ENCODE results near the gene QSOX1.

DNA sequence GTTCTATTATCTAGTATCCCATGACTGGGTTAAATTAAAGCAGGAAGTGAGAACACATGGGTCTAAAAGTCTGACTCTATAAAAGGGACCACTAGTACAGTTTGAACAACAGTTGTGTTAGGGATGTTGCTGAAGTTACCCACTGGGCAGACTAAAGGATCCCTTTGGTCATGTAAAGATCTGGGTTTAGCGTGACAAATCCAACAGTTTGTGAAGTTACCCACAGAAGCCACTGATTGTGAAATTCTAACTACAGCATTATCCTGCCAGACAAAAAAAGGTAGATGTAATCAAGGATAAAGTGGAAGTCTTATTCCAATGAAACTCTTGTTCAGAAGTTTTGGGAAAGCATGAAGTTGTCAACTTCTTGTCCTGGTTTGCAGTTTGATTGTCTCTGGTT lies 5.7 kb downstream of the QSOX1 start:
- TF ChIP-seq CREM (CRISPR knock-in tag; IDR thresholded peaks at IDR 0.05) (no peak), ZNF317 (CRISPR knock-in tag; IDR thresholded peaks at IDR 0.05; ENCODE audit: borderline replicate concordance, low read depth) (no peak), MAX (CRISPR knock-in tag; IDR thresholded peaks at IDR 0.05) (no peak), SP1 (CRISPR knock-in tag; conservative IDR thresholded peaks at IDR 0.05) (no peak), ATF3 (CRISPR knock-in tag; conservative IDR thresholded peaks at IDR 0.05) (no peak), ZNF121 (CRISPR knock-in tag; IDR thresholded peaks at IDR 0.05) (no peak), ZNF512 (CRISPR knock-in tag; IDR thresholded peaks at IDR 0.05; ENCODE audit: borderline replicate concordance) (no peak)
- TF ChIP-seq, protein P1, sequence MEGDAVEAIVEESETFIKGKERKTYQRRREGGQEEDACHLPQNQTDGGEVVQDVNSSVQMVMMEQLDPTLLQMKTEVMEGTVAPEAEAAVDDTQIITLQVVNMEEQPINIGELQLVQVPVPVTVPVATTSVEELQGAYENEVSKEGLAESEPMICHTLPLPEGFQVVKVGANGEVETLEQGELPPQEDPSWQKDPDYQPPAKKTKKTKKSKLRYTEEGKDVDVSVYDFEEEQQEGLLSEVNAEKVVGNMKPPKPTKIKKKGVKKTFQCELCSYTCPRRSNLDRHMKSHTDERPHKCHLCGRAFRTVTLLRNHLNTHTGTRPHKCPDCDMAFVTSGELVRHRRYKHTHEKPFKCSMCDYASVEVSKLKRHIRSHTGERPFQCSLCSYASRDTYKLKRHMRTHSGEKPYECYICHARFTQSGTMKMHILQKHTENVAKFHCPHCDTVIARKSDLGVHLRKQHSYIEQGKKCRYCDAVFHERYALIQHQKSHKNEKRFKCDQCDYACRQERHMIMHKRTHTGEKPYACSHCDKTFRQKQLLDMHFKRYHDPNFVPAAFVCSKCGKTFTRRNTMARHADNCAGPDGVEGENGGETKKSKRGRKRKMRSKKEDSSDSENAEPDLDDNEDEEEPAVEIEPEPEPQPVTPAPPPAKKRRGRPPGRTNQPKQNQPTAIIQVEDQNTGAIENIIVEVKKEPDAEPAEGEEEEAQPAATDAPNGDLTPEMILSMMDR (IDR thresholded peaks at IDR 0.05), result no peak
- TF ChIP-seq, protein P2, sequence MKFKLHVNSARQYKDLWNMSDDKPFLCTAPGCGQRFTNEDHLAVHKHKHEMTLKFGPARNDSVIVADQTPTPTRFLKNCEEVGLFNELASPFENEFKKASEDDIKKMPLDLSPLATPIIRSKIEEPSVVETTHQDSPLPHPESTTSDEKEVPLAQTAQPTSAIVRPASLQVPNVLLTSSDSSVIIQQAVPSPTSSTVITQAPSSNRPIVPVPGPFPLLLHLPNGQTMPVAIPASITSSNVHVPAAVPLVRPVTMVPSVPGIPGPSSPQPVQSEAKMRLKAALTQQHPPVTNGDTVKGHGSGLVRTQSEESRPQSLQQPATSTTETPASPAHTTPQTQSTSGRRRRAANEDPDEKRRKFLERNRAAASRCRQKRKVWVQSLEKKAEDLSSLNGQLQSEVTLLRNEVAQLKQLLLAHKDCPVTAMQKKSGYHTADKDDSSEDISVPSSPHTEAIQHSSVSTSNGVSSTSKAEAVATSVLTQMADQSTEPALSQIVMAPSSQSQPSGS (CRISPR knock-in tag; IDR thresholded peaks at IDR 0.05; ENCODE audit: borderline replicate concordance, low read depth), result no peak
- TF ChIP-seq, protein P3, sequence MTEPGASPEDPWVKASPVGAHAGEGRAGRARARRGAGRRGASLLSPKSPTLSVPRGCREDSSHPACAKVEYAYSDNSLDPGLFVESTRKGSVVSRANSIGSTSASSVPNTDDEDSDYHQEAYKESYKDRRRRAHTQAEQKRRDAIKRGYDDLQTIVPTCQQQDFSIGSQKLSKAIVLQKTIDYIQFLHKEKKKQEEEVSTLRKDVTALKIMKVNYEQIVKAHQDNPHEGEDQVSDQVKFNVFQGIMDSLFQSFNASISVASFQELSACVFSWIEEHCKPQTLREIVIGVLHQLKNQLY (CRISPR knock-in tag; IDR thresholded peaks at IDR 0.05), result no peak

Measured in WTC11 (cell line).